Fibroblast of lung (primary cell): ENCODE measurements around the gene PANX3. TPM values are rescaled to one million over a fixed set of nuclear protein-coding genes. Genes with fewer than 3 reads are reported as not detected.

ENCODE experiments used
- DNase-seq, 2 donors: peaks; one replicate each; pipeline versions ENCODE4 v3.0.0 to v3.0.0-alpha.2; 2010; ENCODE audit warnings: low read depth in 2 of 2
- H2AFZ ChIP-seq: 2 replicates; pipeline ENCODE4 v1.5.1; 2012; ENCODE audit warnings: low read length, control low read depth, inconsistent platforms
- H3K27ac ChIP-seq: 2 replicates; pipeline ENCODE4 v1.5.1; 2011; ENCODE audit warnings: low read length, control low read depth; ENCODE audit not compliant: insufficient read depth
- H3K27me3 ChIP-seq: 2 replicates; pipeline ENCODE4 v1.5.1; 2011; ENCODE audit warnings: mild to moderate bottlenecking, low read length; ENCODE audit not compliant: control insufficient read depth, insufficient read depth
- H3K36me3 ChIP-seq: 2 replicates; pipeline ENCODE4 v1.5.1; 2011; ENCODE audit warnings: low read length; ENCODE audit not compliant: control insufficient read depth, insufficient read depth
- H3K4me1 ChIP-seq: 2 replicates; pipeline ENCODE4 v1.5.1; 2011; ENCODE audit warnings: low read length; ENCODE audit not compliant: control insufficient read depth, insufficient read depth; ENCODE audit errors: extremely low read depth
- H3K4me2 ChIP-seq: 2 replicates; pipeline ENCODE4 v1.5.1; 2011; ENCODE audit warnings: low read length, control low read depth; ENCODE audit not compliant: insufficient read depth; ENCODE audit errors: extremely low read depth
- H3K4me3 ChIP-seq, 4 experiments: fragments of 200-600 bp in 1 of 4; sonication (generic) in 1 of 4; replicated peaks in 1 of 4; 2 replicates each; pipeline ENCODE4 v1.5.1; 2011 to 2016; ENCODE audit warnings: low read length in 4 of 4, low read depth in 3 of 4, mild to moderate bottlenecking in 3 of 4, control low read depth in 2 of 4, inconsistent platforms in 1 of 4, mixed read lengths in 1 of 4; ENCODE audit not compliant: insufficient read depth in 1 of 4; ENCODE audit errors: control extremely low read depth in 1 of 4
- H3K79me2 ChIP-seq: 2 replicates; pipeline ENCODE4 v1.5.1; 2012; ENCODE audit warnings: mild to moderate bottlenecking, low read length, inconsistent platforms; ENCODE audit not compliant: control insufficient read depth, insufficient read depth
- H3K9ac ChIP-seq: 2 replicates; pipeline ENCODE4 v1.5.1; 2011; ENCODE audit warnings: mild to moderate bottlenecking, low read length, control low read depth; ENCODE audit not compliant: insufficient read depth
- H3K9me3 ChIP-seq: 2 replicates; pipeline ENCODE4 v1.5.1; 2012; ENCODE audit warnings: low read depth, low read length; ENCODE audit not compliant: control insufficient read depth, insufficient read depth
- H4K20me1 ChIP-seq: 2 replicates; pipeline ENCODE4 v1.5.1; 2011; ENCODE audit warnings: low read length; ENCODE audit not compliant: control insufficient read depth, insufficient read depth; ENCODE audit errors: extremely low read depth
- CTCF ChIP-seq, 2 donors: IDR thresholded peaks in 1 of 2; conservative IDR thresholded peaks in 1 of 2; 1 replicate in 1 of 2; 2 replicates in 1 of 2; pipeline ENCODE4 v1.5.1; 2011 to 2012; ENCODE audit warnings: low read length in 2 of 2, control low read depth in 1 of 2, inconsistent platforms in 1 of 2, low read depth in 1 of 2, mild to moderate bottlenecking in 1 of 2
- EZH2 ChIP-seq: IDR thresholded peaks from 2 replicates; pipeline ENCODE4 v1.5.1; 2012; ENCODE audit warnings: low read length, control low read depth, mild to moderate bottlenecking; ENCODE audit errors: missing control alignments
- polyA plus RNA-seq, 2 donors: library from polyadenylated mRNA; depleted of rRNA in 1 of 2; stranded (reverse) in 1 of 2; unstranded in 1 of 2; fragments of >200 nt; gene quantifications; 2 replicates each; pipeline ENCODE4 v1.2.1, GENCODE V29; 2011 to 2012; ENCODE audit warnings: missing spikeins in 1 of 2
- total RNA-seq: library from RNA; depleted of rRNA; stranded (reverse); fragments of >200 nt; gene quantifications from 2 replicates; pipeline ENCODE4 v1.2.1, GENCODE V29; 2014

PANX3 gene
- total and polyA plus RNA-seq, 2 donors (not counting 1 experiment from before 2014, with no cell fraction given): not detected

DNA sequence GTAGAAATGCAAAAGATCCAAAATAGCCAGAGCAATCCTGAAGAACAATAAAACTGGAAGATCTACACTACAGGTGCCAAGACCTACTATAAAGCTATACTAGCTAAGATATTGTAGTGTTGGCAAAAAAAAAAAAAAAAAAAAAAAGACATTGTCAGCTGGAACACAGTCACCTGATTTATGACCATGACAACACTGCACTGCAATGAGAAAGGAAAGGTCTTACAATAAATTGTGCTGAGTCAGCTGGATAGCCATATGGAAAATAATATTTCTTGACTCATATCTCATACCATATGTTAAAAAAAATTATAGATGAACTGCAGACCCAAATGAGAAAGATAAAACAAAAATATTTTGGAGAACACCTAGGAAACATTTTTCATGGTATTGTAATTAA is 3.1 kb upstream of the PANX3 start:
- no peak for DNase-seq
- no peak overlapping the region for H3K4me3 ChIP-seq
- H3K9ac ChIP-seq: no peak overlapping the region
- TF ChIP-seq EZH2 (no peak), CTCF (conservative IDR thresholded peaks at IDR 0.05 in 1 of 2, IDR thresholded peaks at IDR 0.05 in 1 of 2; ENCODE audit: low read depth in 1 of 2, low read length in 2 of 2) (no peak)
- no peaks in the 10 kb centered on the region for H3K9me3 ChIP-seq
- no peaks in the 10 kb centered on the region for H4K20me1 ChIP-seq
- H3K79me2 ChIP-seq: no peaks in the 10 kb centered on the region
- H3K27ac ChIP-seq: no peak overlapping the region
- no peak overlapping the region for H2AFZ ChIP-seq
- no peaks in the 10 kb centered on the region for H3K36me3 ChIP-seq
- no peaks in the 10 kb centered on the region for H3K4me1 ChIP-seq
- H3K27me3 ChIP-seq: no peaks in the 10 kb centered on the region
- no peak overlapping the region for H3K4me2 ChIP-seq

DNA sequence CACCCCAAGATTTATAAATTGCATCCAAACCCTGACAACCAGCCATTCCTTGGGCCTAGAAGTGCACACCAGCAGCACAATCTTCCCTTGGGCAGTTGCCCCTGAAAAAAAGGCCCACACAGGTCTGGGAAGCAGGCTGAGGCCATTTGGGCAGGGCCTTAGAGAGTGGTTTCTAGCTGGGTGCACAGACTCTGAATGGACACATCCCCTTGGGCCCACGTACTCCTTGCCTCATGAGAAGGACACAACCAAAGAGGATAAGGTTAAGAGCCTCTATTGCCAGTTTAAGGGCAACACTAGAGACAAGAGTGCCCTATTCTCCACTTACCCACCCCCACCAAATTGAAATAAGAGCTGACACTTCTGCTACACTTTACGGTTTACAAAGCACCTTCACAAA is 933 bp upstream of the PANX3 start:
- H3K36me3 ChIP-seq: no peaks in the 10 kb centered on the region
- no peaks in the 10 kb centered on the region for H4K20me1 ChIP-seq
- H3K4me3 ChIP-seq: no peak overlapping the region
- H3K4me2 ChIP-seq: no peak overlapping the region
- DNase-seq: no peak
- H3K79me2 ChIP-seq: no peaks in the 10 kb centered on the region
- no peak overlapping the region for H3K27ac ChIP-seq
- H3K27me3 ChIP-seq: no peaks in the 10 kb centered on the region
- H3K4me1 ChIP-seq: no peaks in the 10 kb centered on the region
- H3K9ac ChIP-seq: no peak overlapping the region
- no peak for TF ChIP-seq CTCF (conservative IDR thresholded peaks at IDR 0.05 in 1 of 2, IDR thresholded peaks at IDR 0.05 in 1 of 2; ENCODE audit: low read depth in 1 of 2, low read length in 2 of 2)
- no peak for TF ChIP-seq EZH2
- no peaks in the 10 kb centered on the region for H3K9me3 ChIP-seq
- H2AFZ ChIP-seq: no peak overlapping the region

DNA sequence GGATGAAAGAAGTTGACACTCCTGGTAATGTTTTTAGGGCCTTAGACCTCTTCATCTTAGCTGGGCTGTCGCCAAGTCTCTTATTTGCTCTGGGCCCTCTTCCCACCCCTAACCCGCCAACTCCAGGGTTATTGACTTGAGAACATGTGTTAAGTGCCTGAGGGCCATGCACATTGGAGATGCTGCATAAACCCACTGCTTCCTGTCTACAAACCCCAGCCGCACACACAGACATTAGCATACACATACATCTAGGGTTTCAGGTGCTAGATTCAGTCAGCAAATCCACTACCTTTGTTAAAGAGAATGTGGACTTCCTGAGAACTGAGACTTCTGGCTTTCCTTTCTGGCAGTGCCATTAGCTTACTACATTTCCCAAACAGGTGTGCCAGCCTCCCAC is 817 bp downstream of the PANX3 start:
- no peaks in the 10 kb centered on the region for H3K79me2 ChIP-seq
- no peaks in the 10 kb centered on the region for H4K20me1 ChIP-seq
- no peak overlapping the region for H2AFZ ChIP-seq
- no peak overlapping the region for H3K4me3 ChIP-seq
- no peak for DNase-seq
- H3K9ac ChIP-seq: no peak overlapping the region
- no peaks in the 10 kb centered on the region for H3K4me1 ChIP-seq
- no peaks in the 10 kb centered on the region for H3K36me3 ChIP-seq
- no peaks in the 10 kb centered on the region for H3K27me3 ChIP-seq
- H3K27ac ChIP-seq: no peak overlapping the region
- no peak for TF ChIP-seq EZH2
- no peaks in the 10 kb centered on the region for H3K9me3 ChIP-seq
- no peak overlapping the region for H3K4me2 ChIP-seq
